Gastroesophageal sphincter (tissue), 4 donors: Measurements from ENCODE around the gene CCDC14. TPM values are rescaled to one million over a fixed set of nuclear protein-coding genes. Genes with fewer than 3 reads are reported as not detected.

Experiments used
- ATAC-seq: fragments of 150-250 bp; one replicate; pipeline ENCODE4 v1.9.1; 2016; ENCODE audit warnings: mild to moderate bottlenecking, moderate library complexity
- H3K27ac ChIP-seq, 4 donors: fragments of 200-600 bp; sonication (generic) in 3 of 4; 1 replicate in 3 of 4; 2 replicates in 1 of 4; pipeline ENCODE4 v1.5.1; 2016 to 2019
- H3K27me3 ChIP-seq: fragments of 200-600 bp; sonication (generic); one replicate; pipeline ENCODE4 v1.5.1; 2019
- H3K36me3 ChIP-seq, 2 donors: fragments of 200-600 bp; sonication (generic); one replicate each; pipeline ENCODE4 v1.5.1; 2019; ENCODE audit warnings: control low read depth in 1 of 2
- H3K4me1 ChIP-seq, 3 donors: fragments of 200-600 bp; sonication (generic); 1 replicate in 2 of 3; 2 replicates in 1 of 3; pipeline ENCODE4 v1.5.1; 2016 to 2019; ENCODE audit warnings: control low read depth in 2 of 3
- H3K4me3 ChIP-seq, 2 donors: fragments of 200-600 bp; sonication (generic); one replicate each; pipeline ENCODE4 v1.5.1; 2019; ENCODE audit warnings: mild to moderate bottlenecking in 1 of 2, moderate library complexity in 1 of 2
- H3K9me3 ChIP-seq, 3 donors: fragments of 200-600 bp; sonication (generic); one replicate each; pipeline ENCODE4 v1.5.1; 2017 to 2019; ENCODE audit warnings: control low read depth in 2 of 3
- CTCF ChIP-seq, 4 experiments: fragments of 200-600 bp in 2 of 4; fragments of 450-650 bp in 2 of 4; sonication (generic) in 1 of 4; IDR thresholded peaks; one replicate each; pipeline ENCODE4 v1.5.1; 2017 to 2019; ENCODE audit warnings: antibody characterized with exemption in 4 of 4, mild to moderate bottlenecking in 2 of 4, moderate library complexity in 2 of 4
- EP300 ChIP-seq: sonication (generic); formaldehyde crosslinking; IDR thresholded peaks from one replicate; pipeline ENCODE4 v1.6.1; 2017; ENCODE audit warnings: antibody characterized with exemption, mild to moderate bottlenecking
- POLR2A ChIP-seq, 2 donors: fragments of 450-650 bp; IDR thresholded peaks; one replicate each; pipeline ENCODE4 v1.6.1; 2017; ENCODE audit warnings: antibody characterized with exemption in 2 of 2, mild to moderate bottlenecking in 2 of 2, moderate library complexity in 1 of 2
- POLR2AphosphoS5 ChIP-seq: sonication (generic); formaldehyde crosslinking; IDR thresholded peaks from one replicate; pipeline ENCODE4 v1.6.1; 2017; ENCODE audit warnings: antibody characterized with exemption
- WGBS, 2 donors: methylation state at CpG; one replicate each; pipeline ENCODE4 v1.1.5; 2018; ENCODE audit warnings: low coverage in 1 of 2; 5-methylcytosine and 5-hydroxymethylcytosine counted together
- total RNA-seq, 4 donors: library from RNA; depleted of rRNA; stranded (reverse); fragments of >200 nt; gene quantifications; one replicate each; pipeline ENCODE4 v1.1.0, GENCODE V29; 2016

The CCDC14 gene
- total RNA-seq, 4 donors from 2014 or later, result 15.0 to 40.5 (median 21.1) TPM

- H3K9me3 ChIP-seq, result no peaks in the 10 kb centered on the region
- H3K27ac ChIP-seq, result no peak overlapping the region
- no peak for ATAC-seq
- H3K27me3 ChIP-seq, result no peaks in the 10 kb centered on the region
- peaks cover 0 to 22% (median 0%) of the 10 kb centered on the region in 3 donors for H3K4me1 ChIP-seq
- WGBS, 2 donors, result 72 to 100% methylated on average over 3 of the region's 4 CpGs
- TF ChIP-seq EP300 (no peak), POLR2AphosphoS5 (no peak), POLR2A (IDR thresholded peaks at IDR 0.05) (no peak), CTCF (IDR thresholded peaks at IDR 0.05) (no peak)
- H3K4me3 ChIP-seq, result peak overlapping the region in 1 of 2 donors; percentile 63
- H3K36me3 ChIP-seq, result no peaks in the 10 kb centered on the region
These were observed 77.9 kb downstream of the CCDC14 start for GRCh38 chr3:123883111-123883510.

GRCh38 chr3:123881771-123882170 lies 79.3 kb downstream of the CCDC14 start:
- no peak for TF ChIP-seq POLR2A (IDR thresholded peaks at IDR 0.05)
- TF ChIP-seq EP300, result no peak
- TF ChIP-seq POLR2AphosphoS5, result no peak
- no peak for TF ChIP-seq CTCF (IDR thresholded peaks at IDR 0.05)
- Histone ChIP-seq H3K36me3 (no peaks in the 10 kb centered on the region), H3K4me1 (peaks cover 0 to 22% (median 0%) of the 10 kb centered on the region in 3 donors), H3K4me3 (no peak overlapping the region), H3K27me3 (no peaks in the 10 kb centered on the region), H3K9me3 (no peaks in the 10 kb centered on the region), H3K27ac (no peak overlapping the region)
- WGBS, 2 donors, result 100% methylated on average over 2 of the region's 2 CpGs; no CpG with 5 or more reads in 1 of the 2 donors
- ATAC-seq, result no peak

- Histone ChIP-seq H3K36me3 (no peaks in the 10 kb centered on the region), H3K27ac (no peak overlapping the region), H3K4me3 (no peak overlapping the region), H3K4me1 (peaks cover 0 to 22% (median 0%) of the 10 kb centered on the region in 3 donors), H3K9me3 (no peaks in the 10 kb centered on the region), H3K27me3 (no peaks in the 10 kb centered on the region)
- TF ChIP-seq EP300 (no peak), CTCF (IDR thresholded peaks at IDR 0.05) (peak in 1 of 4 experiments; percentile 18), POLR2A (IDR thresholded peaks at IDR 0.05) (no peak), POLR2AphosphoS5 (no peak)
- no peak for ATAC-seq
- 88 to 93% methylated on average over 3 to 4 of the region's 6 CpGs for WGBS, 2 donors
These were observed 79.9 kb downstream of the CCDC14 start for GRCh38 chr3:123880998-123881561.

GRCh38 chr3:123878807-123879206 lies 82.2 kb downstream of the CCDC14 start:
- Histone ChIP-seq H3K27me3 (no peaks in the 10 kb centered on the region), H3K4me1 (peaks cover 0 to 15% (median 0%) of the 10 kb centered on the region in 3 donors), H3K36me3 (no peaks in the 10 kb centered on the region), H3K27ac (no peak overlapping the region), H3K9me3 (no peaks in the 10 kb centered on the region), H3K4me3 (no peak overlapping the region)
- 89 to 97% methylated on average over 2 to 7 of the region's 7 CpGs for WGBS, 2 donors
- TF ChIP-seq POLR2A (IDR thresholded peaks at IDR 0.05) (no peak), POLR2AphosphoS5 (no peak), EP300 (no peak), CTCF (IDR thresholded peaks at IDR 0.05) (no peak)
- no peak for ATAC-seq

GRCh38 chr3:123877965-123878364 lies 83.1 kb downstream of the CCDC14 start:
- H3K4me3 ChIP-seq, result no peak overlapping the region
- 40% methylated on average over 1 of the region's 4 CpGs; no CpG with 5 or more reads in 1 of the 2 donors for WGBS, 2 donors
- TF ChIP-seq CTCF (IDR thresholded peaks at IDR 0.05) (no peak), POLR2AphosphoS5 (no peak), POLR2A (IDR thresholded peaks at IDR 0.05) (no peak), EP300 (no peak)
- H3K4me1 ChIP-seq, result peaks cover 0 to 7% (median 0%) of the 10 kb centered on the region in 3 donors
- no peaks in the 10 kb centered on the region for H3K27me3 ChIP-seq
- H3K27ac ChIP-seq, result no peak overlapping the region
- H3K9me3 ChIP-seq, result no peaks in the 10 kb centered on the region
- no peak for ATAC-seq
- H3K36me3 ChIP-seq, result no peaks in the 10 kb centered on the region
